GM12872 (cell line): ENCODE measurements around the gene ACD.

Experiments
- CTCF ChIP-seq: IDR thresholded peaks from 3 replicates; pipeline ENCODE4 v1.5.1; 2011; ENCODE audit warnings: low read depth, mild to moderate bottlenecking, low read length, moderate library complexity; ENCODE audit not compliant: insufficient read depth

Gene ACD

GRCh38 chr16:67679935-67680897 lies 20.2 kb upstream of the ACD start:
- no peak for TF ChIP-seq CTCF

GRCh38 chr16:67678354-67679023 lies 18.4 kb upstream of the ACD start:
- TF ChIP-seq CTCF: no peak

- no peak for TF ChIP-seq CTCF
These were observed 17.7 kb upstream of the ACD start for GRCh38 chr16:67677712-67678111.

GRCh38 chr16:67676939-67677338 lies 16.9 kb upstream of the ACD start:
- TF ChIP-seq CTCF: no peak

- TF ChIP-seq CTCF: no peak
These were observed 16.5 kb upstream of the ACD start for GRCh38 chr16:67676516-67676915.

GRCh38 chr16:67675999-67676398 lies 15.9 kb upstream of the ACD start:
- TF ChIP-seq CTCF: no peak

GRCh38 chr16:67675579-67675935 lies 15.5 kb upstream of the ACD start:
- no peak for TF ChIP-seq CTCF
